ENCODE results near the gene WDR4.

- TF ChIP-seq, protein P1, sequence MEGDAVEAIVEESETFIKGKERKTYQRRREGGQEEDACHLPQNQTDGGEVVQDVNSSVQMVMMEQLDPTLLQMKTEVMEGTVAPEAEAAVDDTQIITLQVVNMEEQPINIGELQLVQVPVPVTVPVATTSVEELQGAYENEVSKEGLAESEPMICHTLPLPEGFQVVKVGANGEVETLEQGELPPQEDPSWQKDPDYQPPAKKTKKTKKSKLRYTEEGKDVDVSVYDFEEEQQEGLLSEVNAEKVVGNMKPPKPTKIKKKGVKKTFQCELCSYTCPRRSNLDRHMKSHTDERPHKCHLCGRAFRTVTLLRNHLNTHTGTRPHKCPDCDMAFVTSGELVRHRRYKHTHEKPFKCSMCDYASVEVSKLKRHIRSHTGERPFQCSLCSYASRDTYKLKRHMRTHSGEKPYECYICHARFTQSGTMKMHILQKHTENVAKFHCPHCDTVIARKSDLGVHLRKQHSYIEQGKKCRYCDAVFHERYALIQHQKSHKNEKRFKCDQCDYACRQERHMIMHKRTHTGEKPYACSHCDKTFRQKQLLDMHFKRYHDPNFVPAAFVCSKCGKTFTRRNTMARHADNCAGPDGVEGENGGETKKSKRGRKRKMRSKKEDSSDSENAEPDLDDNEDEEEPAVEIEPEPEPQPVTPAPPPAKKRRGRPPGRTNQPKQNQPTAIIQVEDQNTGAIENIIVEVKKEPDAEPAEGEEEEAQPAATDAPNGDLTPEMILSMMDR (IDR thresholded peaks at IDR 0.05) = no peak
- no peak for TF ChIP-seq POLR2AphosphoS5 (IDR thresholded peaks at IDR 0.05)
Measured at GRCh38 chr21:42835611-42836401, 43.5 kb downstream of the WDR4 start.
